Left ventricle myocardium inferior (tissue), 1 donor: ENCODE measurements around the gene SLC15A3. TPM values are rescaled to one million over a fixed set of nuclear protein-coding genes. Genes with fewer than 3 reads are reported as not detected.
"Not testable (repeated sequence)": the region's sequence is repeated elsewhere in the genome, so short reads cannot be mapped to it uniquely, and the experiment has no call there.

Source experiments
- DNase-seq: peaks from one replicate; pipeline ENCODE4 v3.0.0-alpha.2; 2020
- H3K27ac ChIP-seq: fragments of 200-600 bp; replicated peaks from 2 replicates; pipeline ENCODE4 v1.8.0; 2021
- H3K27me3 ChIP-seq: fragments of 200-600 bp; 2 replicates; pipeline ENCODE4 v1.8.0; 2021; ENCODE audit warnings: low read depth
- H3K36me3 ChIP-seq: fragments of 200-600 bp; 2 replicates; pipeline ENCODE4 v1.8.0; 2021
- H3K4me1 ChIP-seq: fragments of 200-600 bp; 2 replicates; pipeline ENCODE4 v1.8.0; 2021
- H3K4me3 ChIP-seq: fragments of 200-600 bp; 2 replicates; pipeline ENCODE4 v1.8.0; 2021; ENCODE audit warnings: mild to moderate bottlenecking, moderate library complexity
- H3K9me3 ChIP-seq: fragments of 200-600 bp; replicated peaks from 2 replicates; pipeline ENCODE4 v1.8.0; 2021
- CTCF ChIP-seq: fragments of 200-600 bp; IDR thresholded peaks from 2 replicates; pipeline ENCODE4 v1.8.0; 2021; ENCODE audit warnings: antibody characterized with exemption, mild to moderate bottlenecking, borderline replicate concordance
- intact Hi-C: fragments of 100-400 bp; cut with micrococcal nuclease; formaldehyde crosslinking; loops from one replicate; pipeline ENCODE4 v1.11.0; 2022
- total RNA-seq: library from RNA; stranded (reverse); fragmentation: NEBNext Ultra II Directional; extraction: Animal tissue kit (Norgen Biotek cat#: 25700); gene quantifications from one replicate; pipeline ENCODE4 v1.2.1, GENCODE V29; 2021
- donor health status: DM: no; HTN: yes; CAD: no; lungs with severe emphysema.

The SLC15A3 gene
- total RNA-seq, 1 donor from 2014 or later, result 15.4 TPM

GRCh38 chr11:60974726-60975125 lies 22.8 kb upstream of the SLC15A3 start:
- Histone ChIP-seq H3K36me3 (no peaks in the 10 kb centered on the region), H3K4me3 (no peak overlapping the region), H3K4me1 (no peaks in the 10 kb centered on the region), H3K9me3 (no peaks in the 10 kb centered on the region), H3K27me3 (no peaks in the 10 kb centered on the region), H3K27ac (no peak overlapping the region)
- TF ChIP-seq CTCF, result no peak
- no peak for DNase-seq
- intact Hi-C loops, result no loop called here

GRCh38 chr11:60974316-60974715 lies 22.3 kb upstream of the SLC15A3 start:
- H3K36me3 ChIP-seq, intact Hi-C loops, H3K4me1 ChIP-seq, DNase-seq, H3K4me3 ChIP-seq, H3K9me3 ChIP-seq, H3K27me3 ChIP-seq, H3K27ac ChIP-seq: not testable (repeated sequence)

- no peaks in the 10 kb centered on the region for H3K36me3 ChIP-seq
- TF ChIP-seq CTCF, result no peak
- intact Hi-C loops, result no loop called here
- DNase-seq, result no peak
- H3K27ac ChIP-seq, result no peak overlapping the region
- H3K9me3 ChIP-seq, result peaks cover 1% of the 10 kb centered on the region
- H3K4me1 ChIP-seq, result no peaks in the 10 kb centered on the region
- H3K4me3 ChIP-seq, result no peak overlapping the region
- no peaks in the 10 kb centered on the region for H3K27me3 ChIP-seq
These were observed 21.7 kb upstream of the SLC15A3 start for GRCh38 chr11:60973699-60974098.

- no peak for DNase-seq
- Histone ChIP-seq H3K4me1 (no peaks in the 10 kb centered on the region), H3K4me3 (no peak overlapping the region), H3K9me3 (peaks cover 8% of the 10 kb centered on the region), H3K36me3 (no peaks in the 10 kb centered on the region), H3K27me3 (no peaks in the 10 kb centered on the region), H3K27ac (no peak overlapping the region)
- no peak for TF ChIP-seq CTCF
- intact Hi-C loops, result no loop called here
These were observed 20.4 kb upstream of the SLC15A3 start for GRCh38 chr11:60972182-60973030.

- H3K36me3 ChIP-seq, result no peaks in the 10 kb centered on the region
- intact Hi-C loops, result no loop called here
- no peak within 1 kb of the TSS for H3K27ac ChIP-seq
- no peak for DNase-seq
- H3K9me3 ChIP-seq, result peaks cover 8% of the 10 kb centered on the region
- H3K4me3 ChIP-seq, result no peak within 1 kb of the TSS
- TF ChIP-seq CTCF, result no peak
- H3K4me1 ChIP-seq, result no peaks in the 10 kb centered on the region
- H3K27me3 ChIP-seq, result no peaks in the 10 kb centered on the region
These were observed 19.5 kb upstream of the SLC15A3 start, which contains the start of gene CD6 for GRCh38 chr11:60971520-60971919. Gene CD6, plus strand, starts transcription at chr11:60971680. Its CDS starts 186 bp downstream, at chr11:60971866.

GRCh38 chr11:60970890-60971289 lies 18.9 kb upstream of the SLC15A3 start:
- intact Hi-C loops, result no loop called here
- no peaks in the 10 kb centered on the region for H3K27me3 ChIP-seq
- no peaks in the 10 kb centered on the region for H3K36me3 ChIP-seq
- H3K4me1 ChIP-seq, result no peaks in the 10 kb centered on the region
- TF ChIP-seq CTCF, result no peak
- DNase-seq, result no peak
- H3K27ac ChIP-seq, result no peak overlapping the region
- H3K4me3 ChIP-seq, result no peak overlapping the region
- peaks cover 8% of the 10 kb centered on the region for H3K9me3 ChIP-seq
